ENCODE measurements around the gene CES2.

The CES2 gene

GRCh38 chr16:66940236-66940635, 4.9 kb downstream of the CES2 start:
- ATAC-seq = no peak
- no peak for TF ChIP-seq SNAI2 (CRISPR knock-in tag; IDR thresholded peaks at IDR 0.05)
- no peak for TF ChIP-seq BACH2 (CRISPR knock-in tag; IDR thresholded peaks at IDR 0.05; ENCODE audit: borderline replicate concordance)
- TF ChIP-seq PPARA (CRISPR knock-in tag; IDR thresholded peaks at IDR 0.05; ENCODE audit: borderline replicate concordance) = no peak
- TF ChIP-seq TSHZ2 (CRISPR knock-in tag; IDR thresholded peaks at IDR 0.05) = no peak
- no peak for TF ChIP-seq ZFP30 (CRISPR knock-in tag; IDR thresholded peaks at IDR 0.05)
- TF ChIP-seq ZFP3 (CRISPR knock-in tag; IDR thresholded peaks at IDR 0.05) = no peak
- no peak for TF ChIP-seq RARB (CRISPR knock-in tag; IDR thresholded peaks at IDR 0.05)
- no peak for TF ChIP-seq PATZ1 (CRISPR knock-in tag; IDR thresholded peaks at IDR 0.05; ENCODE audit: borderline replicate concordance)
- TF ChIP-seq ZNF70 (CRISPR knock-in tag; IDR thresholded peaks at IDR 0.05) = no peak
- TF ChIP-seq CSRNP3 (CRISPR knock-in tag; IDR thresholded peaks at IDR 0.05) = no peak
- no peak for TF ChIP-seq TOX (CRISPR knock-in tag; IDR thresholded peaks at IDR 0.05; ENCODE audit: borderline replicate concordance)
- TF ChIP-seq CSDC2 (CRISPR knock-in tag; IDR thresholded peaks at IDR 0.05) = no peak
- no peak for TF ChIP-seq GLIS3 (CRISPR knock-in tag; IDR thresholded peaks at IDR 0.05)
- TF ChIP-seq TCF4 (CRISPR knock-in tag; IDR thresholded peaks at IDR 0.05; ENCODE audit: borderline replicate concordance) = no peak
- no peak for TF ChIP-seq ZNF565 (CRISPR knock-in tag; conservative IDR thresholded peaks at IDR 0.05; ENCODE audit: low read depth)
- no peak for TF ChIP-seq ZC3H10 (CRISPR knock-in tag; IDR thresholded peaks at IDR 0.05)

GRCh38 chr16:66942981-66943380, 7.7 kb downstream of the CES2 start:
- no peak for TF ChIP-seq CSRNP3 (CRISPR knock-in tag; IDR thresholded peaks at IDR 0.05)
- TF ChIP-seq ZNF565 (CRISPR knock-in tag; conservative IDR thresholded peaks at IDR 0.05; ENCODE audit: low read depth) = no peak
- TF ChIP-seq TOX (CRISPR knock-in tag; IDR thresholded peaks at IDR 0.05; ENCODE audit: borderline replicate concordance) = no peak
- no peak for TF ChIP-seq GLIS3 (CRISPR knock-in tag; IDR thresholded peaks at IDR 0.05)
- TF ChIP-seq TCF4 (CRISPR knock-in tag; IDR thresholded peaks at IDR 0.05; ENCODE audit: borderline replicate concordance) = no peak
- no peak for TF ChIP-seq ARNTL (CRISPR knock-in tag; IDR thresholded peaks at IDR 0.05; ENCODE audit: borderline replicate concordance, low read depth)
- no peak for TF ChIP-seq SNAI2 (CRISPR knock-in tag; IDR thresholded peaks at IDR 0.05)
- no peak for TF ChIP-seq PPARA (CRISPR knock-in tag; IDR thresholded peaks at IDR 0.05; ENCODE audit: borderline replicate concordance)
- ATAC-seq = no peak

- no peak for ATAC-seq
- TF ChIP-seq SNAI2 (CRISPR knock-in tag; IDR thresholded peaks at IDR 0.05) = no peak
- no peak for TF ChIP-seq ZFP30 (CRISPR knock-in tag; IDR thresholded peaks at IDR 0.05)
- no peak for TF ChIP-seq BACH2 (CRISPR knock-in tag; IDR thresholded peaks at IDR 0.05; ENCODE audit: borderline replicate concordance)
- TF ChIP-seq ZNF8 (CRISPR knock-in tag; IDR thresholded peaks at IDR 0.05) = no peak
- no peak for TF ChIP-seq ZC3H10 (CRISPR knock-in tag; IDR thresholded peaks at IDR 0.05)
- TF ChIP-seq TOX (CRISPR knock-in tag; IDR thresholded peaks at IDR 0.05; ENCODE audit: borderline replicate concordance) = no peak
- TF ChIP-seq TSHZ2 (CRISPR knock-in tag; IDR thresholded peaks at IDR 0.05) = no peak
- no peak for TF ChIP-seq PATZ1 (CRISPR knock-in tag; IDR thresholded peaks at IDR 0.05; ENCODE audit: borderline replicate concordance)
- no peak for TF ChIP-seq ARNTL (CRISPR knock-in tag; IDR thresholded peaks at IDR 0.05; ENCODE audit: borderline replicate concordance, low read depth)
- no peak for TF ChIP-seq TCF4 (CRISPR knock-in tag; IDR thresholded peaks at IDR 0.05; ENCODE audit: borderline replicate concordance)
- no peak for TF ChIP-seq PPARA (CRISPR knock-in tag; IDR thresholded peaks at IDR 0.05; ENCODE audit: borderline replicate concordance)
- no peak for TF ChIP-seq ISL1 (CRISPR knock-in tag; IDR thresholded peaks at IDR 0.05)
Observed at GRCh38 chr16:66943426-66944053, 8.2 kb downstream of the CES2 start.

All from SK-N-SH treated with all-trans-retinoic acid at 6 μM for 48 hours (cell line).